NCI-H748 (cell line): ENCODE results near the gene ANKRD62.
A peak's percentile ranks its signal among the peaks of the same experiment; 100 is the strongest.
"Not testable (repeated sequence)": the region's sequence is repeated elsewhere in the genome, so short reads cannot be mapped to it uniquely, and the experiment has no call there.

Experiments
- DNase-seq: peaks from one replicate; lab custom pipeline; 2025; ENCODE audit not compliant: unreplicated experiment; lab: John Stamatoyannopoulos, UW

The ANKRD62 gene

DNA sequence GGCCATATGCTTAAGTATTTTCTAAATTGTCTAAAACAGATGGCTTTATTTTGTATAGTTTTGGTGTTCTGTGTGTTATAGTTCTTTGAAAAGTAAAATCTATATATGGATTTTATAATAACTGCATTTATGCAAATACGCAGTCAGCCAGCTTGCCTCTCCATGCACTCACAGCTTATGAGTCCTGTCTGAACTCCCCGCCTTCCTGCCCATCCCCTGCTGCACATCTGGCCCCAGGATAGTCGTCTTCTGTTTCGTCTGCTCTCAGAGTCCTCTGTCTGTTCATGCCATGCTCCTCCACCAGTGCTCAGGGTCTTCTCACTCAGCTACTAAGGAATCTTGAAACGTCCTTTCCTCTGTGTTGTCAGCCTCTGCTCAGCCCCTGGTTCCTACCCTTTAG, 28.2 kb upstream of the ANKRD62 start:
- no peak for DNase-seq

DNA sequence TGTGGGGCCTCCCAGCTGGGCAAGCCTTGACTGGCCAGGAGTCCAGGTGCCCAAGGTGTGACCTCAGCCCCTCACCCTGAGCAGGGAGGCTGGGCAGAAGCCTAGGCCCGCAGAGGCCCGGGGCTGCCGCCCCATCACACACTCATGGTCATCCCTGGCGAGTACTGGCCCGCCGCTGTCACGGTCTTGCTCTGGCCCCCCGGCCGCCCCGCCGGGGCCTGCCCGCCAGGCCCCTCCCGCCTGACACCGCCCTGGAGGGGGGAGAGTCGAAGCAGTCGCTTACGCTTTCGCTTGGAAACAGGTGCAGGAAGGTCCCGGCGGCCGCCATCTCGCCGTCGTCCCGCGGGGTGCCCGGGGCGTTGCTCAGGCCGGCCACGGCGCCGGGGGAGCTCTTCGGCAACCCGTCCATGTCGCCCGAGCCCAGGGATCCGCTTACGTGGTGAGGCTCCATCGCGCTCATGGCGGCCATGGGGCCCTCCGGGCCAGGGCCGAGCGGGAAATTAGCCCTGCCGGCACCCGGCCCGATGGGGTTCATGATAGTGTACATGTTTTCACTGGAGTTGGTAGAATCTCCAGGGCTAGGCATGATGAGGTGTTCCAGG, 26.6 kb upstream of the ANKRD62 start:
- DNase-seq, result no peak

- no peak for DNase-seq
Observed at GRCh38 chr18:12067671-12068070, 26.0 kb upstream of the ANKRD62 start.

DNA sequence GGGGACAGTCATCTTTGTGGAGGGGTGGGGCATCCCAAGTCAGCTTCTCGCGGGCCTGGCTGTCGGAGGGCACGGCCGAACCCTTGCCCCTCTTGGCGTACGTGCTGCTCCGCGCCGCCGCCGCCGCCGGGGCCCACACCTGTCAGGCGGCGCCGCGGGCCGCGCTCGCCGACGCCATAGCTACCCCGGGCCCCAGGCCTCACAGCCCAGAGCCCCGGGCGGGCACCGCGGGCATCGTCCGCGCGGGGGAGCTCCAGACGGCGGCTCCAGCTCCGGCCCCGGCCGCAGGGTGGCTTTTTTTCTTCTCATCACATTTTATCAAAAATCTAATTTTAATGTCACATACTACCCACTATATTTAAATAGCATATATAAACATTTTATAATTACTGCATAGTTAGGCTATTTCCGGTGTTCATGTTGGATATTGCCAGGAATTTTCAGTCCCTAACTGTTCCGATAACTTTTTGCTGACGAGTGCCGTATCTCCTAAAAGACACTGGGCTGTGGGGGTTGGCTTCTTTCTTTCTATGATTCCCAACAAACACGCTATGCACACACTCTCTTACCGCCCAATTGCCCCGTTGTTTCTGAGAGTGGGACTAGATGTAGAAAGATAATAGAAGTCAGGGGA, 25.2 kb upstream of the ANKRD62 start:
- not testable (repeated sequence) for DNase-seq

- DNase-seq, result no peak
Observed at GRCh38 chr18:12068950-12069320, 24.7 kb upstream of the ANKRD62 start.

DNA sequence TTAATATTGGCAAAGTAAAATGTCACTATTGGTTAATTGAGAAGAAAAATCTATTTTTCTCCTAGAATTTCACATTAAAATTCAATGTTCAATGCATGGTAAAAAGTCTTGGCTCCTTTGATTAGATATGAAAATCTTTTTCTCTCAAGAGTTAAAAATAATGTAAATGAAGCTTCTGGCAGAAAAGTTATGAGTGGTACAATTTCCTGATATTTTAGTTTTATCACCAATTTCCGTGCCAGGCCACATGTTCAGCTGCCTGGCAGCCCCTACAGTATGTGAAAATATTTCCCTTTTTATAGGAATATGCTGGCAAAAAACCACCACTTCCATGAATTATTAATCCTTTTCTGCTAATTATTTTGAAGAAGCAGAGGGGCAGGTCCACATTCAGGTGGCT, 22.6 kb upstream of the ANKRD62 start:
- DNase-seq, result not testable (repeated sequence)

- DNase-seq, result no peak
Observed at GRCh38 chr18:12072996-12073395, 20.6 kb upstream of the ANKRD62 start.

- DNase-seq, result no peak
Observed at GRCh38 chr18:12074736-12075135, 18.9 kb upstream of the ANKRD62 start.

DNA sequence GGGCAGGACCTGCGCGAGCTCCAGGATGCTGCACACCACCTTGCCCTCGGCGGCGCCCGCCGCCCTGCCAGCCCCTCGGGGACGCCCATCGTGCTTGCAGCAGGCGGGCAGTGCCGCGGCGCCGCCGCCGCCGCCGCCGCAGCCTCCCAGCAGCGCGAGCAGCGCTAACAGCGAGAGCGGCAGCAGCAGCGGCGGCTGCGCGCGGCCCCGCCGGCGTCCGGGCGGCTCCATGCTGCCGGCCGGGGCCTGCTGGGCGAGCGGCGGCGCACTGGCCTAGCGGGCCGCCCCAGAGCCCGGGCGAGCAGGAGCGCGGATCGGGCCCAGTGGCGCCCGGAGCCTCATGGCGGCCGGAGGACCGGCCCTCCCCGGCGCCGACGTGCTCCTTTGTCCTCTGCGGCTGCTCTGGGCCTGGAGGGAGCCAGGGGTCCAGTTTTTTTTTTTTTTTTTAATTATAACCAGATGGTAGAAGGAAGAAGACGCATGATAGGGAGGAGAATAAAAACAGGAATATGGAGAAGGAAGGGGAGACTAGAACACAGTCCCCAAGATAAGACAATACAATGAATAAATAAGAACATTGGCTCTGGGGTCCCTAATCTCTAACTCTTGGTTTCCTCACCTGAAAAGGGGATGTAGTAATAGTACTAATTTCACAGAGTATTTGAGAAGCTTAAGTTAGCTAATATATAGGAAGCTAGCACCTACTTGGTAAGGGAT, 17.1 kb upstream of the ANKRD62 start:
- peak; percentile 65 for DNase-seq

- DNase-seq, result not testable (repeated sequence)
Observed at GRCh38 chr18:12077994-12078393, 15.6 kb upstream of the ANKRD62 start.

DNA sequence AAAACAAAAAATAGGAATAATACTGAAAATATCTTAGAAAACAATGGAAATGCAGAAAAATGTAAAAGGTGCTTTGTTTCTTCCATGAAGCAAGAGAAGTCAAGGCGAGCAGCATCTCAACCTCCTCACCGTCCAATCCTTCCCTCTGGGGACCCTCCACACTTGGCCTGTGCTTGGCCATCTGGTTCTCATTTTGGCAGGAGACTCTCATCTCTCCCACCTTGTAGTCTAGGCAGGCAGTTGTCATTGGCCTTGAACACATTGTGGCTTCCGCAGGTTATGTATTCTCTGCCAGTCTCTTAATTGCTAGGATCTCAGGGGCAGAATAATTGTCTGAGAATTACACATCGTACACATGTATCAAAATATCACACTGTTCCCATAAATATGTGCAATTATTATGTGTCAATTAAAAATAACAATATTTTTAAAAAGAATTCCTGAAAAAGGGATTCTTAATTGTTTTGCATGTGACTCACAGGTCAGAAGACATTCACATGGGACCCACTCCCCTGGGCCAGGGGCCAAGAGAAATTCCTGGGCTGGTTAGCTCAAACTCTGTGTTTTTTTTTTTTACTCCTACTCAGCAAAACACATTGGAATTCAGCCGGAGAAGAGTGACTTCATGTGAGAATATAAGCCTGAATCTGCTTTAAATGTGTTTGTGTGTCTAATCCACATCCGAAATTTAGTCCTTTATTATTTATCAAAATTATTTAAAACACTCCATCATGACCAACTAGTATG, 14.0 kb upstream of the ANKRD62 start:
- DNase-seq, result no peak

DNA sequence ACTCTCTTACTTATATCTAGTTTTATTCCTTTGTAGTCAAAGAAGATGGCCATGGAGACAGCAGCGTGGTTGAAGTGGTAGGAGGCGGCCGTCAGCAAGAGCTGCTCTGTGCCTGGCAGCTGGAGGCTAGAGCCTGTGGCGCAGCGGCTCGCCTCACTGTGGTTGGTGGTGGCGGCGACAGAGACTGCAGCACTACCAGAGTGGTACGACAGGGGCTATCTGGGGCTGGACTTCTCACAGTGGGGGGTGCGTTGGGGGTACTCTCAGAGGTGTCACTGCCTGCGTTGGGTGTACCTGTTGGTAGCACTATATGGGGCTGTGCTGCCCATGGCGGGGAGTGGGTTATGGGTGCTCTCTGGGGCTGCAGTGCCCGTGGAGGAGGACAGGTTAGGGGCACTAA, 8.5 kb upstream of the ANKRD62 start:
- no peak for DNase-seq

DNA sequence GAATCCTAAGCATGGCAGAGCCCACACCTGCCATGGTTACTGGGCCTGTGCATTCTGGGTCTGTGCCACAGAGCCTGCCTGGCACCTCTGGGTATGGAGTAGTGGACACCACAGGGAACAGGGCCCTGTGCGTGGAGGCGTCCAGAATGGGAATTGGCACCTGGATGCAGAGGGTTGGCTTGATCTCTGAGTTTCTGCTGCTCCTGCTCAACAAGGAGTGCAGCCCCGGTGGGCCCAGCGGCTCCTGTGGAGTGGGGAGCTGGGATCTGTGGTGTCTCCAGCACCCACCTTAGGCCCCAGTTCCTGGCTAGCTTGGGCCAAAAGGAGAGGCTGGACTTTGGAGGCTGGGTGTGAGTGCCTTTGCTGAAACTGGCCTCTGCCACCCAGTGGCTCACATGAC, 7.9 kb upstream of the ANKRD62 start:
- no peak for DNase-seq

DNA sequence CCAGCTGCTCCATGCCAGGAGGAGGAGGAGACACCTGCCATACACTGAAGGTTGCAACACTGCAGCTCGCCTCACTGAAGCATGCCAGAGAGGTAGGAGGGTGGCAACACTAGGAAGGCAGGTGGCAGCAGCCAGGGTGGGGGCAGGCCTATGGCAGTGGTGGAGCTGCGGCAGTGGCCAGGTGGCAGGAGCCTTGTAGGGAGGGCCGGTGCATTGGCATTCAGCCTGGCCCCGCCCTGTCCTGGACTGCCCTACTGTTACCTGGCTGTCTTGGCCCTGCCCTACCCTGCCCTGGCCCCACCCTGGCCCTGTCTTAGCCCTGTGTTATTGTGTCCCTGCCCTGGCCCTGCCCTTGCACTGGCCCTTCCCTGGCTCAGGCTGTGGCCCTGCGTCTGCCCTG, 7.4 kb upstream of the ANKRD62 start:
- DNase-seq, result no peak

- no peak for DNase-seq
Observed at GRCh38 chr18:12086677-12087470, 6.8 kb upstream of the ANKRD62 start.

DNA sequence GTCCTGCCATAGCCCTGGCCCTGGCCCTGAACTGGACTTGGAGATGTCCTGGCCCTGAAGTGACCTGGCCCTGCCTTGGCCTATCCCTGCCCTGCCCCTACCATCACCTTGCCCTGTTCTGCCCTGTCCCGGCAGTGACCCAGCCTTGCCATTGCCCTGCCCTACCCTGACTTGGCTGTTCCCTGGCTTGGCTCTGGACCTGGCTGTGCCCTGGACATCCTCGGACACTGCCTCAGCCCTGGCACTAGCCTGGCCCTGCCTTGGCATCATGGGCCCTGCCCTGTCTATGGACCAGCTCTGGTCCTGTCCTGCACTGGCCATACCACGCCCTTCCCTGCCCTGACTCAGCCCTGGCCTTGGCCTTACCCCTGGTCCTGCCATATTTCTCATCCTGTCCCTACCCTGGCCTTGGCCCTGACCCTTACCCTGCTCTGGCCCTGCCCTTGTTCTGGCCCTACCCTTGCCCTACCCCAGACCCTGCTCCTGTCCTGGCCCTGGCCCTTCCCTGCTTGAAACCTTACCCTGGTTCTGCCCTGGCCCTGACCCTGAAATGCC, 6.1 kb upstream of the ANKRD62 start:
- no peak for DNase-seq

GRCh38 chr18:12088096-12088495, 5.5 kb upstream of the ANKRD62 start:
- no peak for DNase-seq

DNA sequence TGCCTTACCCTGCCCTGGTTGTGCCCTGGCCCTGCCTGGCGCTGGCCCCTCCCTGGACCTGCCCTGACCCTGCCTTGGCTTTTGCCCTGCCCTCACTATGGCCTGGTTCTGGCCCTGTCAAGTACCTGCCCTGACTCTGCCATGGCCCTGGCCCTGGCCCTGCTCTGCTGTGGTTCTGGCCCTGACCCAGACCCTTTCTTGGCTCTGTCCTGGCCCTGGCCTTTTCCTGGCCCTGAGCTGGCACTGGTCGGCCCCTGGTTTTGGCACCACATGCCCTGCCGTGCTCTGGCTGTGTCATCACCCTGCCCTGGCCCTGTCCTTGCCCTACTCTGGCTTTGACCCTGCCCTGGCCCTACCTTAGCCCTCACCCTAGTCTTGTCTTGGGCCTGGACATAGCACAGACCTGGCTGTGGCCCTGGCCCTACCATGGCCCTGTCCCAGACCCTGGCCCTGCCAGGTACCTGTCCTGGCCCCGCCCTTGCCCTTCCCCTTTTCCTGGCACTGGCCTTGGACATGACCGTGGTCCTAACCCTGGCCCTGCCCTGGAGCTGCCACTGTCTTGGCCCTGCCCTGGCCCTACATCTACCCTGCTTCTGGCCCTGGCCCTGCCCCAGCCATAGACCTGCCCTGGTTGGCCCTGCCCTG, 4.8 kb upstream of the ANKRD62 start:
- DNase-seq, result no peak

DNA sequence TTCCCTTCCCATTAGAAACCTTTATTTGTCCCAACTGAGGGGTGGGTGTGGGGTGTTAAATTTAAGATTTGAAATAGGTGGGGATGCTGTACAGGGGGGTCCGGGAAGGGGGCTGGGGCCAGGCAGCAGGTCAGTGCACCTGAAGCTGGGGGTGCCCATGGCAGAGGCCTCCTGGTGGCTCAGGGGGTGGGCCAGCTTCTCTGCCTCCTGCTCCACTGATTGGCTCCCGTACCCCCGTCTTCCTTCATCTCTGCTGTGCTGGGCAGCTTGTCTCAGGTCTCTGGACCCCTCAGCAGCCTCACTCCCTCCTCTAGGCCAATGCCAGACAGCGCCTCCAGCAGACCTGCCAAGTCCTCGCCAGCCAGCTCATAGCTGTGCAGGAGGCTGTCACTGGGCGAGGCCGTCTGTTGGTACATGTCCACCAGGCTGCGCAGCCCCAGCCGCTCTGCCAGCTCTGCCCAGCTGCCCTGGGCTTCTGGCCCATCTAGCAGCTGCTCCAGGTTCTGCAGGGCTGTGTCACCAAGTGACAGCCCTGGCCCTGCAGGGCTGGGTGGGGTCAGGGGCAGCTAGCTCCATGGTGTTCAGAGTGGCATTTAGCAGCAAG, 2.0 kb upstream of the ANKRD62 start:
- DNase-seq, result no peak
